ENCODE measurements around the gene RASGRF1. TPM values are rescaled to one million over a fixed set of nuclear protein-coding genes. Genes with fewer than 3 reads are reported as not detected.

The RASGRF1 gene
- total and polyA plus RNA-seq, 9 donors = 0.23 to 9.5 (median 1.0) TPM; not detected in 1

- intact Hi-C loops (cut with DNase I) = no loop called here
- 91 to 94% (median 94%) methylated on average over 5 of the region's 5 CpGs for WGBS, 3 donors
- no peak for DNase-seq
- no peaks in the 10 kb centered on the region for H3K36me3 ChIP-seq
- H3K9me3 ChIP-seq = no peaks in the 10 kb centered on the region
- no peak overlapping the region for H3K4me3 ChIP-seq
- no peak for TF ChIP-seq EP300 (IDR thresholded peaks at IDR 0.05)
- TF ChIP-seq POLR2A (IDR thresholded peaks at IDR 0.05) = no peak
- no peak for TF ChIP-seq CTCF (IDR thresholded peaks at IDR 0.05)
- peaks cover 6% of the 10 kb centered on the region for H3K4me1 ChIP-seq (ENCODE audit: insufficient read depth)
- H3K27ac ChIP-seq = no peak overlapping the region
- H3K27me3 ChIP-seq = no peaks in the 10 kb centered on the region
Observed at GRCh38 chr15:78968539-78969271, 121.9 kb downstream of the RASGRF1 start.

GRCh38 chr15:78968114-78968513 lies 122.5 kb downstream of the RASGRF1 start:
- intact Hi-C loops (cut with DNase I) = no loop called here
- Histone ChIP-seq H3K27me3 (no peaks in the 10 kb centered on the region), H3K4me1 (ENCODE audit: insufficient read depth) (peaks cover 6% of the 10 kb centered on the region), H3K36me3 (no peaks in the 10 kb centered on the region), H3K27ac (no peak overlapping the region), H3K4me3 (no peak overlapping the region), H3K9me3 (no peaks in the 10 kb centered on the region)
- no peak for DNase-seq
- TF ChIP-seq POLR2A (IDR thresholded peaks at IDR 0.05) (no peak), CTCF (IDR thresholded peaks at IDR 0.05) (no peak), EP300 (IDR thresholded peaks at IDR 0.05) (no peak)
- WGBS, 3 donors = 83 to 93% (median 86%) methylated on average over 2 of the region's 2 CpGs

GRCh38 chr15:78960308-78960707 lies 130.3 kb downstream of the RASGRF1 start:
- Histone ChIP-seq H3K9me3 (no peaks in the 10 kb centered on the region), H3K36me3 (no peaks in the 10 kb centered on the region), H3K27ac (no peak overlapping the region), H3K27me3 (no peaks in the 10 kb centered on the region), H3K4me1 (ENCODE audit: insufficient read depth) (no peaks in the 10 kb centered on the region), H3K4me3 (no peak overlapping the region)
- no peak for DNase-seq
- WGBS, 3 donors = 93 to 94% (median 93%) methylated on average over 6 of the region's 6 CpGs
- no peak for TF ChIP-seq POLR2A (IDR thresholded peaks at IDR 0.05)
- TF ChIP-seq EP300 (IDR thresholded peaks at IDR 0.05) = no peak
- no peak for TF ChIP-seq CTCF (IDR thresholded peaks at IDR 0.05)
- intact Hi-C loops (cut with DNase I) = no loop called here

- no peak for TF ChIP-seq CTCF (IDR thresholded peaks at IDR 0.05)
- TF ChIP-seq POLR2A (IDR thresholded peaks at IDR 0.05) = no peak
- TF ChIP-seq EP300 (IDR thresholded peaks at IDR 0.05) = no peak
- 92 to 98% (median 92%) methylated on average over 10 of the region's 10 CpGs for WGBS, 3 donors
- no peaks in the 10 kb centered on the region for H3K36me3 ChIP-seq
- H3K4me1 ChIP-seq (ENCODE audit: insufficient read depth) = no peaks in the 10 kb centered on the region
- H3K27me3 ChIP-seq = no peaks in the 10 kb centered on the region
- H3K4me3 ChIP-seq = no peak overlapping the region
- intact Hi-C loops (cut with DNase I) = no loop called here
- DNase-seq = no peak
- H3K27ac ChIP-seq = no peak overlapping the region
- no peaks in the 10 kb centered on the region for H3K9me3 ChIP-seq
Observed at GRCh38 chr15:78959360-78959759, 131.2 kb downstream of the RASGRF1 start.

Data from ovary (tissue), 9 donors.